Body of pancreas (tissue), 4 donors: ENCODE measurements around the gene EMC8. TPM values are rescaled to one million over a fixed set of nuclear protein-coding genes. Genes with fewer than 3 reads are reported as not detected.

Experiments
- ATAC-seq: fragments of 150-250 bp; one replicate; pipeline ENCODE4 v1.9.1; 2016
- DNase-seq, 4 donors: peaks; one replicate each; pipeline ENCODE4 v3.0.0-alpha.2; 2019
- H3K27ac ChIP-seq, 4 donors: fragments of 200-600 bp; sonication (generic); 1 replicate in 3 of 4; 2 replicates in 1 of 4; pipeline versions ENCODE4 v1.5.1 to v1.6.1; 2016 to 2019; ENCODE audit warnings: mild to moderate bottlenecking in 1 of 4, mixed read lengths in 1 of 4, moderate library complexity in 1 of 4
- H3K27me3 ChIP-seq, 2 donors: fragments of 200-600 bp; sonication (generic); one replicate each; pipeline ENCODE4 v1.6.0; 2016; ENCODE audit warnings: mild to moderate bottlenecking in 1 of 2
- H3K36me3 ChIP-seq, 2 donors: fragments of 200-600 bp; sonication (generic); replicated peaks in 1 of 2; 2 replicates each; pipeline ENCODE4 v1.5.1; 2016; ENCODE audit warnings: low read depth in 2 of 2; ENCODE audit not compliant: insufficient read depth in 1 of 2
- H3K4me1 ChIP-seq: fragments of 200-600 bp; sonication (generic); one replicate; pipeline ENCODE4 v1.6.0; 2016
- H3K4me3 ChIP-seq, 2 donors: fragments of 200-600 bp; sonication (generic); 1 replicate in 1 of 2; 2 replicates in 1 of 2; pipeline ENCODE4 v1.5.1; 2016 to 2019
- H3K9me3 ChIP-seq, 3 donors: fragments of 200-600 bp; sonication (generic); 1 replicate in 2 of 3; 2 replicates in 1 of 3; pipeline ENCODE4 v1.5.1; 2016
- POLR2A ChIP-seq, 3 donors: fragments of 450-650 bp; IDR thresholded peaks; one replicate each; pipeline ENCODE4 v1.6.1; 2016; ENCODE audit warnings: antibody characterized with exemption in 3 of 3, mild to moderate bottlenecking in 2 of 3
- WGBS, 2 donors: methylation state at CpG; one replicate each; pipeline ENCODE4 v1.1.5; 2017; 5-methylcytosine and 5-hydroxymethylcytosine counted together
- intact Hi-C: fragments of 100-400 bp; cut with DNase I; formaldehyde crosslinking; loops from one replicate; pipeline ENCODE4 v1.15.1; 2023
- total RNA-seq, 2 donors: library from RNA; depleted of rRNA; stranded (reverse); fragments of >200 nt; gene quantifications; one replicate each; pipeline ENCODE4 v1.1.0, GENCODE V29; 2016
- TF ChIP-seq, protein P1 (sequence below), 7 experiments: fragments of 450-650 bp in 4 of 7; fragments of 200-600 bp in 3 of 7; sonication (generic) in 3 of 7; IDR thresholded peaks; one replicate each; pipeline ENCODE4 v1.5.1; 2016 to 2019; ENCODE audit warnings: antibody characterized with exemption in 7 of 7

Gene EMC8
- total RNA-seq, 2 donors from 2014 or later: 16.3 to 30.7 TPM

DNA sequence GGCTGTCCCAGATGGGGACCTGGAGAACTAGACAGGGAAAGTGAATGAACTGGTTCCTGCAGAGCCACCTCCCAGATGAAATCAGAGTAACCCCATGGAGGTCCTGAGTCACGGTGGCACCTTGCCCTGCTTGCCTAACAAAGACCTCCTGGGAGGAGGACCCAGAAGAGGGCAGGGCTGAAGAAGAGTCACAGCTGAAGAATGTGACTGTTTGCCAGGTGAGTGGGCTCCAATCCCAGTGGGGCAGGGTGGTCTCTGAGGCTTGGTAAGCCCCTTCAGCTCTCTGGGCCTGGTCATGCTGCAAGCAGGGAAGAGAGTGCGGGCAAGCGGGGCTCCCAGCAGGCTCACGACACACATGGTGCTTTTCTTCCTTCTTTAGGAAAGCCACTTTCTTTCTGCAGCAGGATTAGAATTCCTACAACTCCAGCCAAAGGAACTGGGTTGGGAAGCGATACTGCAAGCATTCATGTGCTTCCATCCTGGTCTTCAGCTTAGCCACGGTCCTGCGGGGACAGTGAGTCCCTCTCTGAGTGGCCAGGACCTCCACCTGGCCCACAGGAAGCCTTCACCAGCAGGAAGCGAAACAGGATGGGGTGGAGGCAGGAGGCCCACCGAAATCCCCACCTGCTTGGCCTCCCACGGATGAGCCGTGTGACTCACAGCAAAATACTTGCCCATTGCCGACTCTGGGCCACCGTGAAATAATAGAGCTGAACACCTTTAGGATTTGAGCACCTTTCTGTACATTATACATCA is 52.7 kb downstream of the EMC8 start:
- H3K4me1 ChIP-seq: peaks cover 18% of the 10 kb centered on the region
- H3K4me3 ChIP-seq: no peak overlapping the region
- no peaks in the 10 kb centered on the region for H3K9me3 ChIP-seq
- ATAC-seq (no peak), DNase-seq (peak in 1 of 4 donors; percentile 27)
- no peaks in the 10 kb centered on the region for H3K36me3 ChIP-seq
- H3K27me3 ChIP-seq: no peaks in the 10 kb centered on the region
- H3K27ac ChIP-seq: no peak overlapping the region
- no peak for TF ChIP-seq POLR2A (IDR thresholded peaks at IDR 0.05)
- TF ChIP-seq, protein P1, sequence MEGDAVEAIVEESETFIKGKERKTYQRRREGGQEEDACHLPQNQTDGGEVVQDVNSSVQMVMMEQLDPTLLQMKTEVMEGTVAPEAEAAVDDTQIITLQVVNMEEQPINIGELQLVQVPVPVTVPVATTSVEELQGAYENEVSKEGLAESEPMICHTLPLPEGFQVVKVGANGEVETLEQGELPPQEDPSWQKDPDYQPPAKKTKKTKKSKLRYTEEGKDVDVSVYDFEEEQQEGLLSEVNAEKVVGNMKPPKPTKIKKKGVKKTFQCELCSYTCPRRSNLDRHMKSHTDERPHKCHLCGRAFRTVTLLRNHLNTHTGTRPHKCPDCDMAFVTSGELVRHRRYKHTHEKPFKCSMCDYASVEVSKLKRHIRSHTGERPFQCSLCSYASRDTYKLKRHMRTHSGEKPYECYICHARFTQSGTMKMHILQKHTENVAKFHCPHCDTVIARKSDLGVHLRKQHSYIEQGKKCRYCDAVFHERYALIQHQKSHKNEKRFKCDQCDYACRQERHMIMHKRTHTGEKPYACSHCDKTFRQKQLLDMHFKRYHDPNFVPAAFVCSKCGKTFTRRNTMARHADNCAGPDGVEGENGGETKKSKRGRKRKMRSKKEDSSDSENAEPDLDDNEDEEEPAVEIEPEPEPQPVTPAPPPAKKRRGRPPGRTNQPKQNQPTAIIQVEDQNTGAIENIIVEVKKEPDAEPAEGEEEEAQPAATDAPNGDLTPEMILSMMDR (IDR thresholded peaks at IDR 0.05): no peak
- intact Hi-C loops: no loop called here
- WGBS, 2 donors: 77 to 85% methylated on average over 13 of the region's 13 CpGs

DNA sequence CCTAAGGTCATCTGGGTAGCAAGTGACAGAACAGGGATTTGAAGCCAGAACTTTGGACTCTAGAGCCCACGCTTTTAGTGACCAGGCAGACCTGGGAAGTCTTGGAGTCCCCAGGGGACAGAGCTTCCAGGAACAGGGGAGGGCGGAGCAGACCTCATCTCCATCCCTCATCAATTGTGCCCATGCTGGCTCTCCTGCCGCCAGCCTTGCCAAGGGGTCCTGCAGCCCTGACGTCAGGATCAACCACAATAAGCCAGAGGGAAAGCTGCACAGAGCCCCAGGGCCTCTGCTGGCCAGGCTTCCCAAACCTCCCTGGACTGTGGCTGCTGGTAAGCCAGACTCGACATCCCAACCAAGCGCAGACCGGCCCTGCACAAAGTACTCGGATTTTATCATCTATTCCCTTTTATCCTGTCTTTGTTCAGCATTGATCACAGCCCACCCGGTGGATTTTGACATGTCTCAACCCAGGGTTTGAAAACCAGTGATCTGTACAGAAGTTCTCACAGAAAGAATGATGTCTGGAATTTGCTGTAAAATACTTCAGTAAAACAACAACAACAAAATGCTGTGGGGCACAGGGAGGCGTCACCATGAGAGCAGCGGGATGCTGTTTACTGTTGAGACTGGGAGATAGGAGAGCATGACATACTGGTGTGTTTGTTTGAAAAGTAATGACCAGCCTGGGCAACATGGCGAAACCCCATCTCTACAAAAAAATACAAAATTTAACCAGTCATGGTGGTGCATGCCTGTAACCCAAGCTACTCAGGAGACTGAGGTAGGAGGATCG is 60.2 kb downstream of the EMC8 start:
- 72 to 75% methylated on average over 12 to 13 of the region's 13 CpGs for WGBS, 2 donors
- H3K4me3 ChIP-seq: no peak overlapping the region
- TF ChIP-seq POLR2A (IDR thresholded peaks at IDR 0.05): no peak
- TF ChIP-seq, protein P1 (IDR thresholded peaks at IDR 0.05): no peak
- H3K27ac ChIP-seq: no peak overlapping the region
- ATAC-seq: no peak
- no peaks in the 10 kb centered on the region for H3K36me3 ChIP-seq
- DNase-seq: no peak
- H3K4me1 ChIP-seq: peaks cover 11% of the 10 kb centered on the region
- H3K27me3 ChIP-seq: no peaks in the 10 kb centered on the region
- intact Hi-C loops: no loop called here
- no peaks in the 10 kb centered on the region for H3K9me3 ChIP-seq

DNA sequence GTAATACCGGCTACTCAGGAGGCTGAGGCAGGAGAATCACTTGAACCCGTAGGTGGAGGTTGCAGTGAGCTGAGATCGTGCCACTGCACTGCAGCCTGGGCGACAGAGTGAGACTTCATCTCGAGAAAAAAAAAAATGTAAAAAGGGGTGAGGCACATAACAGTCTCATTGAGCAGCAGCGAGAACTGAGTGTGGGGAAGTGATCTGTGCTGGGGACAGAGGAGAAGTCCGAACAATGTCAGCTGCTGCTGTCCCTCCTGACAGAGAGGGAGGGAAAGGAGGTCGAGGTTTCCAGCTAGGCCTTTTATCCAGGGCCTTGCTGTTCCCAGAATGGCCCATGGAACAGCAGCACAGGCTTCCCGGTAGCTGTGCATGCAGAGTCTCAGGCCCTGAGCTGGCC is 62.4 kb downstream of the EMC8 start:
- H3K4me1 ChIP-seq: peaks cover 13% of the 10 kb centered on the region
- TF ChIP-seq, protein P1 (IDR thresholded peaks at IDR 0.05): no peak
- no peak for TF ChIP-seq POLR2A (IDR thresholded peaks at IDR 0.05)
- H3K9me3 ChIP-seq: no peaks in the 10 kb centered on the region
- DNase-seq (no peak), ATAC-seq (no peak)
- no peak overlapping the region for H3K27ac ChIP-seq
- H3K36me3 ChIP-seq: no peaks in the 10 kb centered on the region
- H3K4me3 ChIP-seq: no peak overlapping the region
- intact Hi-C loops: no loop called here
- 88 to 90% methylated on average over 8 of the region's 9 CpGs for WGBS, 2 donors
- no peaks in the 10 kb centered on the region for H3K27me3 ChIP-seq

DNA sequence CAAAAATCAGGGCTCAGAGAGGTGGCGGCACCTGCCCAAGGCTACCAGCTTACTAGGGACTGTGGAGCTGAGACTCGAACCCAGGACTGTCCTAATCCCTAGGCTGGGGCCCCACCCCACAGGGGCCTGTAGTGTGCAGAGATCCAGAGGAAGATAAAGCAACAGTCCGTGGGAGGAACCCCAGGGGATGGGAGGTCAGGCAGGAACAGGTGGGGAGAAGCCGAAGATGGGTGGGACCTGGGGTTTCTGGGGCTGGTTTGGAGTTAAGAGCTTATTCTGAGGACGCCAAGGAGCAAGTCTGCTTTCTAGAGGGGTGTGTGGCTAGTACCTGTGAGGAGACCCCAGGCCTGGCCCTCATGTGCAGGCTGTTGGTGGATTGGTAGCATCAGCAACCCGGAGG is 63.4 kb downstream of the EMC8 start:
- WGBS, 2 donors: 73% methylated on average over 4 to 6 of the region's 6 CpGs
- DNase-seq (no peak), ATAC-seq (no peak)
- Histone ChIP-seq H3K4me3 (no peak overlapping the region), H3K4me1 (peaks cover 16% of the 10 kb centered on the region), H3K9me3 (no peaks in the 10 kb centered on the region), H3K27ac (no peak overlapping the region), H3K36me3 (no peaks in the 10 kb centered on the region), H3K27me3 (no peaks in the 10 kb centered on the region)
- intact Hi-C loops: no loop called here
- TF ChIP-seq POLR2A (IDR thresholded peaks at IDR 0.05): no peak
- TF ChIP-seq, protein P1 (IDR thresholded peaks at IDR 0.05): no peak
